IPS DF 19.7 (cell line): ENCODE results near the gene PTCRA.

ENCODE experiments used
- DNase-seq: peaks from one replicate; pipeline ENCODE4 v3.0.0-alpha.2; 2013; ENCODE audit warnings: low read depth, low spot score

Gene PTCRA

GRCh38 chr6:42904467-42904866 lies 11.4 kb upstream of the PTCRA start:
- DNase-seq, result no peak

GRCh38 chr6:42907336-42907735 lies 8.5 kb upstream of the PTCRA start:
- DNase-seq, result no peak

- no peak for DNase-seq
These were observed 6.0 kb upstream of the PTCRA start for GRCh38 chr6:42909835-42910234.

- DNase-seq, result peak; percentile 81
These were observed 4.5 kb upstream of the PTCRA start for GRCh38 chr6:42911171-42912021.

GRCh38 chr6:42914546-42914945 lies 1.3 kb upstream of the PTCRA start:
- DNase-seq, result no peak

GRCh38 chr6:42916288-42916687 lies 435 bp downstream of the PTCRA start:
- no peak for DNase-seq

- DNase-seq, result no peak
These were observed 5.9 kb downstream of the PTCRA start for GRCh38 chr6:42921801-42922200.

GRCh38 chr6:42923666-42924065 lies 7.8 kb downstream of the PTCRA start:
- DNase-seq, result no peak

- no peak for DNase-seq
These were observed 9.5 kb downstream of the PTCRA start for GRCh38 chr6:42925248-42925857.

GRCh38 chr6:42928986-42929820 lies 13.3 kb downstream of the PTCRA start, which contains the start of gene CNPY3:
Gene CNPY3, plus strand, starts transcription at chr6:42929480. Its CDS starts 91 bp downstream, at chr6:42929571.
- DNase-seq, result peak; percentile 97

GRCh38 chr6:42929821-42930360 lies 14.0 kb downstream of the PTCRA start:
- no peak for DNase-seq

- no peak for DNase-seq
These were observed 16.6 kb downstream of the PTCRA start for GRCh38 chr6:42932412-42932811.

GRCh38 chr6:42933205-42933604 lies 17.4 kb downstream of the PTCRA start:
- DNase-seq, result no peak

GRCh38 chr6:42935322-42935721 lies 19.5 kb downstream of the PTCRA start:
- no peak for DNase-seq

- DNase-seq, result no peak
These were observed 20.5 kb downstream of the PTCRA start for GRCh38 chr6:42936398-42936797.

- no peak for DNase-seq
These were observed 21.9 kb downstream of the PTCRA start for GRCh38 chr6:42937548-42938427.

GRCh38 chr6:42938428-42938796 lies 22.6 kb downstream of the PTCRA start:
- DNase-seq, result no peak

GRCh38 chr6:42938987-42939809 lies 23.3 kb downstream of the PTCRA start:
- no peak for DNase-seq

GRCh38 chr6:42939810-42940167 lies 23.9 kb downstream of the PTCRA start:
- no peak for DNase-seq

GRCh38 chr6:42940493-42941045 lies 24.7 kb downstream of the PTCRA start:
- DNase-seq, result no peak
